ENCODE data around the gene RFX3.

Gene RFX3
- 29.0 to 42.8 (median 38.4) reads per million in 4 donors for total RNA-seq

DNA sequence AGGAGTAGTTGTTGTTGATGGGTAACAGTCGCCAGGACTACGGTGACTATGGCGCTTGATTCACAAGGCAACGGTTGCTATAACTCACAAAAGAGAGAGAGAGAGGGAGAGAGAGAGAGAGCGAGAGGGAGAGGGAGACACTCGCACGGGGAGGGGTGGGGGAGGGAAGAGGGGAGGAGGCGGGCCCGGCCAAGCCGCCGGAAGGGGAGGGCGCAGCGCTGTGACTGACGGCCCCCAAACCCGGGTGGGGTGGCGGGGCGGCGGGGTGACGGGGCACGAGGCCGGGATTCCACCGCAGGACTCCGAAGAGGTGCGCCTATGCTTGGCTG, at the start of gene RFX3:
RFX3 (minus strand) TSS at position 166 of the 329 bp plus-strand sequence. CDS start 130,413 bp downstream, outside the sequence.
- peak; percentile 89 to 96 (median 90) for DNase-seq

DNA sequence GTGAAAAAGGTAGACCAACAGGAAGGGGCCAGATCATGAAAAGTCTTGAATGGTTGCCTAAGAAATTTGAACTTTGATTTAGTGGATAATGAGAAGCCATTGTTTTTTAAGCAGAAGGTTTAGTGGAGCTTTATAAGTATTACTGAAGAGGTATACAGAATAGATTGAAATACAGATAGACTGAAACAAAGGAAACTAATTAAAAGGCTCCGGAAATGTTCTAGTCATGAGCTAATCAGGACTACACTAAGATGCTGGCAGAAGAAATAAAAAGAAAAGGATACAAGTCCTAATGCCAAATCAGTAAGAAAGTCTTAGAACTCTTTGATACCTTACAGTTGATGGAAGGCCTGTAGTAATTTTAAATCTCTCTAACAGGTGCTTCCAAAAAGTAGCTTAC, 45.7 kb upstream of the RFX3 start:
- DNase-seq, result no peak

GRCh38 chr9:3569529-3569928, 43.7 kb upstream of the RFX3 start:
- no peak for DNase-seq

GRCh38 chr9:3567988-3568387, 42.2 kb upstream of the RFX3 start:
- DNase-seq, result no peak

GRCh38 chr9:3553076-3553765, 27.4 kb upstream of the RFX3 start:
- DNase-seq, result no peak

GRCh38 chr9:3549225-3549624, 23.4 kb upstream of the RFX3 start:
- DNase-seq, result no peak

- no peak for DNase-seq
Measured at GRCh38 chr9:3548648-3549047, 22.8 kb upstream of the RFX3 start.

DNA sequence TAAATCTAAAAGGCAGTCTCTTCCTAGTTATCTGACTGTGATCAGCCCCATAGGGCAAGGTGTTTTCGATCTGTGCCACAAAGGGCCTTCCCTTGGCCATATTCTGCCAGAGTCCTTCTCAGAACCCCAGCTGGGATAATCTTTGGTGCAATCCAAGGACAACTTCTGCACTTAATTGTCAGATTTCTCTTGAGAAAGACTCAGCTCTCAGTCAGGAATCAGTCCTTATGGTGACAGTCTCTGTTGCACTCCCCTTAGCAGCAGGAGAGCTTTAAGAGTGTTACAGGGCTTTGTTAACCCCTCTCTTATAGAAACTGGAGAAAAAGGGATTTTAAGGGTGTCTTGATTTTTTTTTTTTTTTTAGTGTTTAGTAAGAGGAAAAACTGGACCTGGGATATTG, 15.4 kb upstream of the RFX3 start:
- no peak for DNase-seq

DNA sequence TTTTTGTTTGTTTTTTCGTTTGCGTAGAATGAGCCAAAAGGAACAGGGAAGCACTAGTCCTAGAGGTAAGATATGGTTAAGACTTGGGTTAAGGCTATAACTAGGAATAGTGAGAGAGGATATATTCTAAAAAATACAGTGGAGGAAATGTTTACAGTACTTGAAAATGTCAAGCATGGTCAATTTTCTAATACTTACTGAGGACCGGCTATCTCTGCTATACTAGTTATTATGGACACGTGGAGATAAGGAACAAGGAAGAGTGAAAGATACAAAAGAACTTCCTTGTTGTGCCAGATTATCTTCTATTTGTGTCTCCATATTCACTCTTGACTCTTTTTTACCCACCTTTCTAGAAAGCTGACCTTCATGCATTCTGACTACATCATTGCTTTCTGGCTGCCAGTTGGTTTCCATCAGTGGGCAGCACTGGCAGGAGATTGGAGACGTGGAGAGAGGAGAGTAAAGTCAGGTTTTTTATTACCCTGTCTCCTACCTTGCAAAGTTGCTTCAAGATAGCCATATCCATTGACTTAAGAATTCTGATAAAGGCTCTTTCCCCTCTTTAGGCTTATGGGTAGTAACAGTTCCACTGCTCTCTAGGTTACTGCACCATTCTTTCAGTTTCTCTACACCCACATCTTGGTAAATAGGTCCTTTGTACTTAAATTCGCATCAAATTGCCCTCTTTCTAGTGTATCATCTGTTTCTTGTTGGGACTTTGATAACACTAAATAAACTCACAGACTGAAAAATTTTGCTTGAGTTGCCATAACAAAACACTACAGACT, 9.0 kb upstream of the RFX3 start:
- no peak for DNase-seq

GRCh38 chr9:3532158-3532557, 6.4 kb upstream of the RFX3 start:
- no peak for DNase-seq

- peak in 4 of 5 donors; percentile 9 to 89 (median 14) for DNase-seq
Measured at GRCh38 chr9:3528451-3528850, 2.6 kb upstream of the RFX3 start.

- DNase-seq, result peak in 1 of 5 donors; percentile 44
Measured at GRCh38 chr9:3526997-3527940, 1.5 kb upstream of the RFX3 start.

- DNase-seq, result peak; percentile 77 to 90 (median 85)
Measured at GRCh38 chr9:3526165-3526996, 580 bp upstream of the RFX3 start.

GRCh38 chr9:3525096-3525835, 535 bp downstream of the RFX3 start:
- DNase-seq, result peak in 1 of 5 donors; percentile 19

DNA sequence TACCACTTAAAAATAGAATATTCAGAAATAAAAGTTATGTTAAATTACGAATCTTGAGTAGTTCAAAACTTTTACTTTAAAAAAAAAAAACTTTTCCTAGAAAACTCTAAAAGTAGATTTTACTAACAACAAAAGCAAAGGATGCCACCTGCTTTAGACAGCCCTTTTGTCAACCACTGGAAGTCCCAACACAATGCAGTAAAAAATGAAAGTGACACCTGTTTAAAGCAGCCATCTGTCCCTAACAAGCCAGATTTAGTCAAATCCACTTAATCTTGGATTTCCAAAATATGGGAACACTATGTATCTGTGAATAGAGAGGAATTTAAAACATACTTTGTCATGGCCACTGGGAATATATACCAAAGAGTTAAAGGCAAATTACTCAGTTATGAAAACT, 3.8 kb downstream of the RFX3 start:
- DNase-seq, result no peak

DNA sequence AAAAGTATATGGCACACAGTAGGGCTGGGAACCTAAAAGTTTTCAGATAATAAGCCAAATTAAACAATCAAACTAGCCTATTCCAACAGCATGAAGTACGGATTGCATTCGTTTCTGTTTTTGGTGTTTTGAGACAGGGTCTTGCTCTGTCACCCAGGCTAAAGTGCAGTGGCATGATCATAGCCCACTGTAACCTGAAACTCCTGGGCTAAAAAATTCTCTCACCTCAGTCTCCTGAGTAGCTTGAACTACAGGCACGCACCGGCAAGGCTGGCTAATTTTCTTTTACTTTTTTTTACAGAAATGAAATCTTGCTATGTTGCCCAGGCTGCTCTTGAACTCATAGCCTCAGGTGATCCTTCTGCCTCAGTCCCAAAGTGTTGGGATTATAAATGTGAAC, 5.2 kb downstream of the RFX3 start:
- no peak for DNase-seq

GRCh38 chr9:3517377-3518048, 8.3 kb downstream of the RFX3 start:
- DNase-seq, result no peak

DNA sequence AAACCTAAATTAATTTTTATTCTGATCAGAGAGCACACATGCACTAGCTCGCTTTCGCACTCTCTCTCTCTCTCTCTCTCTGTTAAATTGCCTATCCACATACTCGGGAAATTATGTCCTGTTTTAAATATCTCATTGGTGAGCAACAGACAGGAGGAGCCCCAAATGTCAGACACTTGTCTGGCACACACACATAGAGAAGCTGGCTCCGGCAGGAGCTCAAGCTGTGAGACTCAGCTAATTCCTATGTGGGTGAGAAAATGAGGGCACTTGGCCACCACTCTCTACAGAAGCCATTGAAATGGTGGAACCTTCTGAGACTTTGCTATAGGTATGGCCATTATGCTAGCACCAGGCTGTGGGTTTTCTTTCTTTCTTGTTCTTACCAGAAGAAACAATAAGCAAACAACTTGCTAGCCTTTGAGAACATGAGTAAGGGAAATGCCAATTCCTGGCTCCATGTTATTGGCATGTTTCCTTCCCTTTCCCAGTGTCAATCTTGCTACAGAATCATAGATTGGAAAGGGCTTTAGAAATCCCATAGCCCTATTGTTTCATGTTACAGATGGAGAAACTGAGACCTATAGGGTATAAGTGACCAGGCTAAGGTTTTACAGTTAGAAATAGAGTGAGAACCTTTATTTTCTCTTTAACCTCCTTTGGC, 9.0 kb downstream of the RFX3 start:
- no peak for DNase-seq

GRCh38 chr9:3515405-3515804, 10.4 kb downstream of the RFX3 start:
- DNase-seq, result no peak

GRCh38 chr9:3514786-3515185, 11.0 kb downstream of the RFX3 start:
- no peak for DNase-seq

Data from T-helper 1 cell (primary cell).